GM18861 (cell line): Measurements from ENCODE around the gene SECISBP2L.

ENCODE experiments used
- ATAC-seq: cut with Tn5 transposase; IDR thresholded peaks from one replicate; pipeline ENCODE4 v1.9.1; 2021; ENCODE audit not compliant: unreplicated experiment

SECISBP2L gene

GRCh38 chr15:48967336-48967735 is 78.9 kb downstream of the SECISBP2L start:
- ATAC-seq: no peak

- ATAC-seq: peak; percentile 78
Measured at GRCh38 chr15:48966595-48967301, 79.5 kb downstream of the SECISBP2L start.

DNA sequence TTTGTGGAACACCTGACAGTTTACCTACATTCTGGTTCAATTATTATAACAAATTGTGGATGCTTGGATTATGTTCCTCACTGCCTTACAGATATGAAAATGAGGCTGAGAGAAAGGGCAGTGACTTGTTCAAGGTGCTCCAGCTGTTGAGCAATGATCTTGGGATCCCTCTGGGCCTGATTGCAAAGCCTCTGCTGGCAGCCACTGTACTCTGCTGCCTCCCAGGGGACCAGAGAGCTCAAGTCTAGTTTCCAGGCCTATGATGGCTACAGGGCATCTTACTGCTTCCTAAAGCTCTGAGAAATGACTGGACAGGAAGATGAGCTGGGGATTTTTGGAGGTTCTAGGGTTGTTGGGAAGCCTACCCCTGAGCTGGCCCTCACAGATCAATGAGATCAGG is 80.3 kb downstream of the SECISBP2L start:
- peak; percentile 73 for ATAC-seq

- no peak for ATAC-seq
Measured at GRCh38 chr15:48964898-48965297, 81.3 kb downstream of the SECISBP2L start.

GRCh38 chr15:48963524-48964113 is 82.6 kb downstream of the SECISBP2L start, which contains the start of gene SHC4:
TSS of gene SHC4 (minus strand) at chr15:48963919. CDS start at chr15:48963015, 904 bp downstream.
- peak; percentile 34 for ATAC-seq

- ATAC-seq: no peak
Measured at GRCh38 chr15:48962662-48963523, 83.4 kb downstream of the SECISBP2L start.

DNA sequence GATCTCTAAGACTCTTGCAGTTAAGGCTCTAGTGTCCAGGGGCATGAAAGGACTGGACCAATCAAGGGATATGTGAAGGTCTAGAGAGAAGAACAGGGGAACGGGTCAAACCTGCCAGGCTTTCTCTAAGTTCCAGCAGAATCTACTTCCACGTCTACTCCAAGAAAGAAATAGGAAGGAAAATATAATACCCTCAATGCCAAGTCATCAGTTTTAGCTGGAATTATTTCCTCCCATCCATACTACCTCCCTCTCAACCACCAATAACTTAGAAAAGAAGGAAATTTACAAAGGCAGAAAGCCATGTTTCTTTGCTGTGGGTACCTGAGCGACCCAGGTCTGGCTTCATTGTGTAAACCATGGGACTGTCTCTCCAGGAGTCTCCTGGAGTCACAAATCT is 90.3 kb downstream of the SECISBP2L start:
- no peak for ATAC-seq

DNA sequence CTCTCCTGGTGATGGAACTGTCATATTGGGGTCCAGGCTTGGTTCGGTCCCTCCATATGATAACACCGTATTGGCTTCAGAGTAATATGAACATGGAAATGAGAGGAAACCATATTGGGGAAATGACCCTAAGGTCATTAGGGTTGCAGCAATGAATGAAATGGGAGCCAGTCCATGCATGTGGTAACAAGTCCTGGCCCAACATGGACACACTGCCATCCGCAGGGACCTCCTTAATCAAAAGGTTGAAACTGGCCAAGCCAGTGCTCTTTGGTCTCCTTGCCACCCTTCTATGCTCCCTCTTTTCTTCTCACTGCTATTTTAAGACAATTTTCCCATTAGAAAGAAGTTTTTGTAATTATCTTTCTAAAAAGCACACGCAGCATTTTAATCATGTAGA is 90.9 kb downstream of the SECISBP2L start:
- no peak for ATAC-seq

DNA sequence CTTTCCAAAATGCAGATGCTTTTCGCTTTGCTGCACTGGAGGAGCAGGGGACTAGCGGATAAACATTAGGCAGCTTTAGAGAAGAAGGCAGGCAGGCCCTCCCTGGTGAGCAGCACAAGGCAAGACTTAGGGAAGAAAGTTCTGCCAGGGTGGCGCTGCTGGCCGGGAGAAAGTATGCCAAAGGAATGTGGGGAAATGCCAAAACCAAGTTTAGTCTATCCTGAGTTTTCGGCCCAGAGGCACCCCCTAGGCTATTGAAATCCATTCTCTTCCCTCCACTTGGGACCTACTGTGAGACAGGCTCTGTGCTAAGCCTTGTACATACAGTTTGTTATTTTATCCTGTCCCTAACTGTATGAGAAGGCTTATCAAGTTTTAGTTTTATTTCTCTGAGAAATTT is 91.7 kb downstream of the SECISBP2L start:
- no peak for ATAC-seq

DNA sequence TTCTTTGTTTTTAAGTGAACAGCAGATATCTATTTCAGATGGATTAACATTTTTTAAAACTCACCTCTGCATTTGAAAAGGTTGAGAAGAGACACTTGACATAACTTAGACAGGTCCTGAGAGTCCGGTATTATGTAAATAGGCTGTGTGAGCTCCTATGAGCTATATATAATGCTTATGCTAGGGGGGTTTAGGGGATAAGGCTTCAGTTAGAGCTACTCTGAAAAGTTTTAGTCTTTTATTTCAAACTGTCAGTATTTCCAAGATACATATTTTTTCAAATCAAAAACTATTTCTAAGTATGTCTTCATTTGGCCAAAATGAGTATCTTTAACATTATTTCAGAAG is 99.4 kb downstream of the SECISBP2L start:
- ATAC-seq: no peak

GRCh38 chr15:48946074-48946839 is 100.0 kb downstream of the SECISBP2L start:
- ATAC-seq: no peak

- no peak for ATAC-seq
Measured at GRCh38 chr15:48945386-48945785, 100.9 kb downstream of the SECISBP2L start.

DNA sequence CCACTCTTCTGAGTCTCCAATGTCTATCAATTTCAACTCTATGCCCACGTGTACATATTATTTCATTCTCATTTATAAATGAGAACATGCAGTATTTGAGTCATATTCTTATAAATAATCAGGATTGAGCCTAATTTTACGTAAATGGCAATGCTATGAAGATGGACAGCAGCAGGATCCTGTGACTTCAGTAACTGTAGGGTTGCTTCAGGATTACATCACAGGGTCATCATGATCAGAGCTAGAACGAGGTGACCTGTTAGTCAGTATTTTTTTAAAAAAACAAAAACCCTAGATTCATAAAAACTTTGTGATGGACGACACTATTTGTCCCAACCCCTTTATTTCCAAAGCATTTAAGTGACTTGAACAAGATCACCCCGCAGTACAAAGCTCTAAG is 104.3 kb downstream of the SECISBP2L start:
- ATAC-seq: no peak

DNA sequence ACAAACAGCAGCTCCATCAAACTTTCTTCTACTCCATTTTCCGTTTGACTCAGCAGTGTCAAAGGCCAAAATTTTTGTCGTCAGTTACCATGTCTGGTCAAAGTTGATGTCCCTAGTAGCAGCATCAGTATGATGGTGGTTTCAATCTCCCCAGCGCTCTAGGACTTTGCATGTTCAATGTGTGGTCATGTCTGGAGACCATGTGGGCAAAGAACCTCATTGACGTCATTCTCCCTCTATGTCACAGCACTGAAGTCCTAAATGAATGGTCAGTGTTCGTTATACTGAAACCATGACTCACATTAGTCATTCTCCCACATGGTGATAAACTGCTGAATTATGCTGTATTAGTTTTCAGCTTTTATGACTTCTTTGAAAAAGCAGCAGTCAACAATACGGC is 105.7 kb downstream of the SECISBP2L start:
- ATAC-seq: peak; percentile 93

GRCh38 chr15:48939648-48940047 is 106.6 kb downstream of the SECISBP2L start:
- ATAC-seq: no peak
